ENCODE measurements around the gene FUT8.

The FUT8 gene

GRCh38 chr14:65566820-65567522 is 154.4 kb downstream of the FUT8 start:
- intact Hi-C loops (cut with DNase I; ENCODE audit: low total_unique reads): no loop called here
- H3K4me1 ChIP-seq: no peaks in the 10 kb centered on the region
- TF ChIP-seq, protein P1, sequence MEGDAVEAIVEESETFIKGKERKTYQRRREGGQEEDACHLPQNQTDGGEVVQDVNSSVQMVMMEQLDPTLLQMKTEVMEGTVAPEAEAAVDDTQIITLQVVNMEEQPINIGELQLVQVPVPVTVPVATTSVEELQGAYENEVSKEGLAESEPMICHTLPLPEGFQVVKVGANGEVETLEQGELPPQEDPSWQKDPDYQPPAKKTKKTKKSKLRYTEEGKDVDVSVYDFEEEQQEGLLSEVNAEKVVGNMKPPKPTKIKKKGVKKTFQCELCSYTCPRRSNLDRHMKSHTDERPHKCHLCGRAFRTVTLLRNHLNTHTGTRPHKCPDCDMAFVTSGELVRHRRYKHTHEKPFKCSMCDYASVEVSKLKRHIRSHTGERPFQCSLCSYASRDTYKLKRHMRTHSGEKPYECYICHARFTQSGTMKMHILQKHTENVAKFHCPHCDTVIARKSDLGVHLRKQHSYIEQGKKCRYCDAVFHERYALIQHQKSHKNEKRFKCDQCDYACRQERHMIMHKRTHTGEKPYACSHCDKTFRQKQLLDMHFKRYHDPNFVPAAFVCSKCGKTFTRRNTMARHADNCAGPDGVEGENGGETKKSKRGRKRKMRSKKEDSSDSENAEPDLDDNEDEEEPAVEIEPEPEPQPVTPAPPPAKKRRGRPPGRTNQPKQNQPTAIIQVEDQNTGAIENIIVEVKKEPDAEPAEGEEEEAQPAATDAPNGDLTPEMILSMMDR (IDR thresholded peaks at IDR 0.05): no peak

DNA sequence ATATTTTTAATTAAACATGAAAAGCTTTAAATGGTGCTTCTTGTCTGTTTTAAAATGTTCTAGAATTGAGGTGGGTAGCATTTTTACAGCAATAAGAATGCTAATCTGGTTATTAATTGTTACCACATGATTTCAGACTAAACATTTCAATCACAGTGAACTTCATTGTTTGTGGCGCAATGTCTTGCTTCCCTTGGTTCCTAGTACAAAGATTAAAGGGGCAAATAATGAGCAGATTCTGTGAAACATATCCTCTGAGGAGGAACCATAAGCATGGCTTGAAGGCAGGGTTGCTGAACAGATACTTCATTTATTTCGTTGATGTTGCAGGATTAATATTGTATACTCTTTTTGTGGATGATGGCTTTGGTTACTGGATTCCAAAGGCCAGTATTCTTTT is 162.1 kb downstream of the FUT8 start:
- no peak overlapping the region for H3K27ac ChIP-seq
- H3K36me3 ChIP-seq: no peaks in the 10 kb centered on the region
- intact Hi-C loops (cut with DNase I; ENCODE audit: low total_unique reads): no loop called here
- no peaks in the 10 kb centered on the region for H3K9me3 ChIP-seq
- H3K4me3 ChIP-seq: no peak overlapping the region
- DNase-seq: no peak
- H3K4me1 ChIP-seq: no peaks in the 10 kb centered on the region
- TF ChIP-seq, protein P1 (IDR thresholded peaks at IDR 0.05): no peak
- H3K27me3 ChIP-seq: no peaks in the 10 kb centered on the region

More at GRCh38 chr14:65566820-65567522, 154.4 kb downstream of the FUT8 start:
- Histone ChIP-seq H3K9me3 (no peaks in the 10 kb centered on the region), H3K27ac (no peak overlapping the region), H3K4me3 (no peak overlapping the region), H3K27me3 (no peaks in the 10 kb centered on the region), H3K36me3 (no peaks in the 10 kb centered on the region)
- DNase-seq: no peak

DNA sequence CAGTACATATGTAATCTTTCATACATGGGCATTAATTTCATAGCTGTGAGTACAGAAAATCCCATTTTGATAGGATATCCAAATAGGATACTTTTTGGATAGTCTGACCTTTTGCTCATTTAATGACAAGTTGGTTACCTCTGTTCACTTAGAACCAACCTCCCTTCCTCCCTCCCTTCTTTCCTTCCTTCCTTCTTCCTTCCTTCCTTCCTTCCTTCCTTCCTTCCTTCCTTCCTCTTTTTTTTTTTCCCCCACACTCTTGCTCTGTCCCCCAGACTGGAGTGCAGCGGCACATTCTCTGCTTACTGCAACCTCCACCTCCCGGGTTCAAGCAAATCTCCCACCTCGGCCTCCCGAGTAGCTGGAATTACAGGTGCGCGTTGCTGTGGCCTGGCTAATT is 162.9 kb downstream of the FUT8 start:
- H3K27me3 ChIP-seq: no peaks in the 10 kb centered on the region
- TF ChIP-seq, protein P1 (IDR thresholded peaks at IDR 0.05): no peak
- intact Hi-C loops (cut with DNase I; ENCODE audit: low total_unique reads): no loop called here
- no peaks in the 10 kb centered on the region for H3K9me3 ChIP-seq
- H3K4me3 ChIP-seq: no peak overlapping the region
- H3K36me3 ChIP-seq: no peaks in the 10 kb centered on the region
- no peak overlapping the region for H3K27ac ChIP-seq
- DNase-seq: no peak
- no peaks in the 10 kb centered on the region for H3K4me1 ChIP-seq

DNA sequence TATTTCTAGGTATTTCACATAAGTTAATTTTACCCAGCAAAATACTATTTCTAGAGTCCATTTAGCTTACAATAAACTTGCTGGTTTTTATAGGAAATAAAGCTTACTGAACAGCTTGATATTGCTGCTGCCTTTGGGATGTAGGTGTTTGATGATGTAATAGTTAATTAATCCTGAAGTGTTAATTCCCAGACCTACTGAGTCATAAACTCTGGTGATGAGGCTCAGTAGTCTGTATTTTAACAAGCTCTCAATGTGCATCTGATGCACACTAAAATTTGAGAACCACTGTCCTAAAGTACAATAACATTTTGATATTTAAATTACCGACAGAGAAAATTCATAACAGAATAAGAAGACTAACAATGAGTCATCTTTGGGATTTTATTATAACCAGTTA is 168.4 kb downstream of the FUT8 start:
- Histone ChIP-seq H3K9me3 (no peaks in the 10 kb centered on the region), H3K4me1 (no peaks in the 10 kb centered on the region), H3K4me3 (no peak overlapping the region), H3K27me3 (no peaks in the 10 kb centered on the region), H3K27ac (no peak overlapping the region), H3K36me3 (no peaks in the 10 kb centered on the region)
- TF ChIP-seq, protein P1 (IDR thresholded peaks at IDR 0.05): no peak
- intact Hi-C loops (cut with DNase I; ENCODE audit: low total_unique reads): no loop called here
- no peak for DNase-seq

DNA sequence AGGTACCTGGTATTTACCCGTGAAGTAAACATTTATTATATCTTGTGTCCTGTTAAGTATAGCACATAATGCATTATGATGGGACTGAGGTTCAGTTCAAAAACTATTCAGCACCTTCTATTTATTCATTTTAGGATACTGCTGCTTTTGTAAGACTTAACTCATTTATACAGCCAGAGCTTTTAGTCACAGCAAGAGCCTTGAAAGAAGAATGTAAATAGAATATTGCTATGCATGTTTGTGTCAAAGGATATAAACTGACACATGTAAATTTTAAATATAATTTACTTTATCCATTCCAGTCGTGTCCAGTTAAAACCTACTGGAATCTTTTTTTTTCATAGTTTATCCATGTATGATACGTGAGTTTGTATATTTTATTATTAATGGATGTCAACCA is 168.8 kb downstream of the FUT8 start:
- Histone ChIP-seq H3K27me3 (no peaks in the 10 kb centered on the region), H3K4me1 (no peaks in the 10 kb centered on the region), H3K36me3 (no peaks in the 10 kb centered on the region), H3K4me3 (no peak overlapping the region), H3K9me3 (no peaks in the 10 kb centered on the region), H3K27ac (no peak overlapping the region)
- intact Hi-C loops (cut with DNase I; ENCODE audit: low total_unique reads): no loop called here
- DNase-seq: no peak
- TF ChIP-seq, protein P1 (IDR thresholded peaks at IDR 0.05): no peak

GRCh38 chr14:65581799-65582198 is 169.3 kb downstream of the FUT8 start:
- TF ChIP-seq, protein P1 (IDR thresholded peaks at IDR 0.05): no peak
- H3K27me3 ChIP-seq: no peaks in the 10 kb centered on the region
- intact Hi-C loops (cut with DNase I; ENCODE audit: low total_unique reads): no loop called here
- H3K4me1 ChIP-seq: no peaks in the 10 kb centered on the region
- H3K27ac ChIP-seq: no peak overlapping the region
- no peaks in the 10 kb centered on the region for H3K36me3 ChIP-seq
- no peak overlapping the region for H3K4me3 ChIP-seq
- H3K9me3 ChIP-seq: no peaks in the 10 kb centered on the region
- DNase-seq: no peak

Measured in tibial artery (tissue), 4 donors.